Measurements from ENCODE around the gene PCCA. TPM values are rescaled to one million over a fixed set of nuclear protein-coding genes. Genes with fewer than 3 reads are reported as not detected.
A peak's percentile ranks its signal among the peaks of the same experiment; 100 is the strongest.
"Not testable (repeated sequence)": the region's sequence is repeated elsewhere in the genome, so short reads cannot be mapped to it uniquely, and the experiment has no call there.

The PCCA gene
- total and polyA plus RNA-seq, 2 of the 13 experiments (the other 11 are each of a cell fraction or from before 2014, with no cell fraction given): 15.0 to 32.2 TPM

- intact Hi-C loops (cut with micrococcal nuclease; ENCODE audit: unreplicated experiment); H3K79me2 ChIP-seq (ENCODE audit: insufficient read depth, low read length); H2AFZ ChIP-seq (ENCODE audit: low read length); H3K4me3 ChIP-seq (replicated peaks in 1 of 3; ENCODE audit: insufficient read depth in 1 of 3, low read depth in 2 of 3, low read length in 3 of 3); H3K4me2 ChIP-seq (ENCODE audit: low read depth, low read length); H4K20me1 ChIP-seq (ENCODE audit: insufficient read depth, low read length); H3K36me3 ChIP-seq (replicated peaks in 1 of 2; ENCODE audit: control insufficient read depth in 1 of 2, insufficient read depth in 2 of 2, low read length in 2 of 2); H3K27me3 ChIP-seq (ENCODE audit: control insufficient read depth in 1 of 2, insufficient read depth in 2 of 2, low read length in 2 of 2); ATAC-seq; H3K27ac ChIP-seq (ENCODE audit: extremely low read length, insufficient read depth, low read length); CTCF ChIA-PET (ENCODE audit: low intra/inter-chr PET ratio, low total read pairs); H3K9me3 ChIP-seq (ENCODE audit: low read length); DNase-seq (ENCODE audit: low spot score); H3K9ac ChIP-seq (ENCODE audit: insufficient read depth, low read depth, low read length); BruUV-seq (replicated peaks); POLR2A ChIA-PET; FAIRE-seq; in situ Hi-C loops (cut with HindIII; ENCODE audit: extremely low pct_ligation_motif_present, low pct_unique_long_range_greater_than_20kb); H3K4me1 ChIP-seq (ENCODE audit: insufficient read depth, low read length): not testable (repeated sequence)
- 98% methylated on average over 14 of the region's 16 CpGs for WGBS (ENCODE audit: low lambda C conversion rate)
- 0 out of 2 replicates have a peak, but pooled peaks have one; percentile 11 for TF ChIP-seq ZNF687 (CRISPR knock-in tag; IDR thresholded peaks at IDR 0.05)
Observed at GRCh38 chr13:100282306-100282705, 193.4 kb downstream of the PCCA start.

GRCh38 chr13:100290165-100290801 lies 201.4 kb downstream of the PCCA start:
- intact Hi-C loops (cut with micrococcal nuclease; ENCODE audit: unreplicated experiment) (no loop called here), in situ Hi-C loops (cut with HindIII; ENCODE audit: extremely low pct_ligation_motif_present, low pct_unique_long_range_greater_than_20kb) (no loop called here)
- peaks cover 52% of the 10 kb centered on the region for H3K4me1 ChIP-seq (ENCODE audit: insufficient read depth, low read length)
- CTCF ChIA-PET (ENCODE audit: low intra/inter-chr PET ratio, low total read pairs): no interaction called here
- H3K27me3 ChIP-seq (ENCODE audit: control insufficient read depth in 1 of 2, insufficient read depth in 2 of 2, low read length in 2 of 2): no peaks in the 10 kb centered on the region
- POLR2A ChIA-PET: no interaction called here
- H3K4me2 ChIP-seq (ENCODE audit: low read depth, low read length): no peak overlapping the region
- H4K20me1 ChIP-seq (ENCODE audit: insufficient read depth, low read length): no peaks in the 10 kb centered on the region
- FAIRE-seq (peak; percentile 72), DNase-seq (ENCODE audit: low spot score) (peak; percentile 79), ATAC-seq (peak; percentile 91)
- no peaks in the 10 kb centered on the region for H3K9me3 ChIP-seq (ENCODE audit: low read length)
- H3K27ac ChIP-seq (ENCODE audit: extremely low read length, insufficient read depth, low read length): peak overlapping the region; percentile 39
- no peak overlapping the region for H3K4me3 ChIP-seq (replicated peaks in 1 of 3; ENCODE audit: insufficient read depth in 1 of 3, low read depth in 2 of 3, low read length in 3 of 3)
- BruUV-seq (replicated peaks): no TSS peak
- 34% methylated on average over 4 of the region's 4 CpGs for WGBS (ENCODE audit: low lambda C conversion rate)
- no peak overlapping the region for H2AFZ ChIP-seq (ENCODE audit: low read length)
- H3K9ac ChIP-seq (ENCODE audit: insufficient read depth, low read depth, low read length): no peak overlapping the region
- no peaks in the 10 kb centered on the region for H3K79me2 ChIP-seq (ENCODE audit: insufficient read depth, low read length)
- no peaks in the 10 kb centered on the region for H3K36me3 ChIP-seq (replicated peaks in 1 of 2; ENCODE audit: control insufficient read depth in 1 of 2, insufficient read depth in 2 of 2, low read length in 2 of 2)
- TF ChIP-seq HMGXB4 (CRISPR knock-in tag; IDR thresholded peaks at IDR 0.05; ENCODE audit: borderline replicate concordance in 1 of 2, low read depth in 1 of 2) (no peak), ZNF687 (CRISPR knock-in tag; IDR thresholded peaks at IDR 0.05) (no peak), ATM (IDR thresholded peaks at IDR 0.05; ENCODE audit: borderline replicate concordance) (no peak), SNAI1 (CRISPR knock-in tag; IDR thresholded peaks at IDR 0.05; ENCODE audit: borderline replicate concordance) (no peak)
